ENCODE measurements around the gene CCDC66. TPM values are rescaled to one million over a fixed set of nuclear protein-coding genes. Genes with fewer than 3 reads are reported as not detected.
"Not testable (repeated sequence)": the region's sequence is repeated elsewhere in the genome, so short reads cannot be mapped to it uniquely, and the experiment has no call there.

Gene CCDC66
- polyA plus RNA-seq (2014; cell fraction: cytosol; rRNA removed) = 9.3 and 15.5 TPM in 2 replicates
- 43.6 and 71.3 TPM in 2 replicates for polyA plus RNA-seq (2014; cell fraction: nucleus; rRNA removed)

GRCh38 chr3:56556908-56557830 lies at the start of gene CCDC66:
CCDC66 (plus strand) TSS chr3:56557175; CDS start chr3:56557243, 68 bp downstream.
- peak; percentile 90 for DNase-seq (ENCODE audit: low spot score)

GRCh38 chr3:56519641-56520040 lies 37.3 kb upstream of the CCDC66 start:
- DNase-seq (ENCODE audit: low spot score) = no peak

- no peak for DNase-seq (ENCODE audit: low spot score)
Measured at GRCh38 chr3:56522374-56522773, 34.6 kb upstream of the CCDC66 start.

- DNase-seq (ENCODE audit: low spot score) = no peak
Measured at GRCh38 chr3:56525291-56525690, 31.7 kb upstream of the CCDC66 start.

GRCh38 chr3:56536735-56537134 lies 20.2 kb upstream of the CCDC66 start:
- no peak for DNase-seq (ENCODE audit: low spot score)

GRCh38 chr3:56547486-56547885 lies 9.5 kb upstream of the CCDC66 start:
- DNase-seq (ENCODE audit: low spot score) = no peak

DNA sequence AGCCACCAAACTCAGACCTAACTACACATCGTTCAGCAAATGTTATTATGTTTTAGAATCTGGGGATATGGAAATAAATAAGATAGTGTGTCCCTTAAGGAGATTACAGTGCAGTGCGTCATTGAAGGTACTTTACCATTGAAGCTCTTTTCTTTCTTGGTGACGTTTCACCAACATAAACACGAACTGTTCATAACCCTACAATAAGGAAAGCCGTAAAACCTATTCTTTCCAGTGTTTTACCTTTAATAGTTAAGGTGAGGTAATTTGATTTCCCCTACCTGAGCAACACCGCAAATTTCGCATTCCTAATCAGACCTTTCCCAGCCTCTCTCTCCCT lies 826 bp downstream of the CCDC66 start:
- DNase-seq (ENCODE audit: low spot score) = no peak

DNA sequence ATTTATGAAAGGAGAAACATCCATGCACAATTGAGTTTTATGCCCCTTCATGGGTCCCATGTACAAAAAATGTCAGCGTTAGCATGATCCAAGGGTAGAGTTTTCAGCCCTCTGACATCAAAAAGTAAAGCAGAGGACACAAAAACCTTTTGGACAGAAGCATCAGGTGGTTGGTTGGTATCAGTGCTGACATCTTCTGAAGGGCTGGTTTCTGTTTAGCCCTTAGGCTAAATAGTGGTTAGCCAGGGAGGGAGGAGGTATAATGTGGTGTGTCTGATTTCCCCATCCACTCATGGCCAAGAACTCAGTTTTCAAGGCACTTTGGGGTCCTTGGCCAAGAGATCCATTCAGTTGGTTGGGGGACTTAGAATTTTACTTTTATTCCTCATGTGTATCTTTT lies 16.5 kb downstream of the CCDC66 start:
- DNase-seq (ENCODE audit: low spot score) = no peak

DNA sequence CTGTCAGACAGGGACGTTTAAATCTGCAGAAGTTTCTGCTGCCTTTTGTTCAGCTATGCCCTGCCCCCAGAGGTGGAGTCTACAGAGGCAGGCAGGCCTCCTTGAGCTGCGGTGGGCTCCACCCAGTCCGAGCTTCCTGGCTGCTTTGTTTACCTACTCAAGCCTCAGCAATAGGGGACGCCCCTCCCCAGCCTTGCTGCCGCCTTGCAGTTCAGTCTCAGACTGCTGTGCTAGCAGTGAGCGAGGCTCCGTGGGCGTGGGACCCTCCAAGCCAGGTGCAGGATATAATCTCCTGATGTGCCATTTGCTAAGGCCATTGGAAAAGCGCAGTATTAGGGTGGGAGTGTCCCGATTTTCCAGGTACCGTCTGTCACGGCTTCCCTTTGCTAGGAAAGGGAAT lies 25.0 kb downstream of the CCDC66 start:
- not testable (repeated sequence) for DNase-seq (ENCODE audit: low spot score)

GRCh38 chr3:56584275-56584674 lies 27.3 kb downstream of the CCDC66 start:
- DNase-seq (ENCODE audit: low spot score) = not testable (repeated sequence)

GRCh38 chr3:56590814-56591213 lies 33.8 kb downstream of the CCDC66 start:
- DNase-seq (ENCODE audit: low spot score) = no peak

- DNase-seq (ENCODE audit: low spot score) = no peak
Measured at GRCh38 chr3:56591262-56591661, 34.3 kb downstream of the CCDC66 start.

- no peak for DNase-seq (ENCODE audit: low spot score)
Measured at GRCh38 chr3:56593455-56594158, 36.6 kb downstream of the CCDC66 start.

DNA sequence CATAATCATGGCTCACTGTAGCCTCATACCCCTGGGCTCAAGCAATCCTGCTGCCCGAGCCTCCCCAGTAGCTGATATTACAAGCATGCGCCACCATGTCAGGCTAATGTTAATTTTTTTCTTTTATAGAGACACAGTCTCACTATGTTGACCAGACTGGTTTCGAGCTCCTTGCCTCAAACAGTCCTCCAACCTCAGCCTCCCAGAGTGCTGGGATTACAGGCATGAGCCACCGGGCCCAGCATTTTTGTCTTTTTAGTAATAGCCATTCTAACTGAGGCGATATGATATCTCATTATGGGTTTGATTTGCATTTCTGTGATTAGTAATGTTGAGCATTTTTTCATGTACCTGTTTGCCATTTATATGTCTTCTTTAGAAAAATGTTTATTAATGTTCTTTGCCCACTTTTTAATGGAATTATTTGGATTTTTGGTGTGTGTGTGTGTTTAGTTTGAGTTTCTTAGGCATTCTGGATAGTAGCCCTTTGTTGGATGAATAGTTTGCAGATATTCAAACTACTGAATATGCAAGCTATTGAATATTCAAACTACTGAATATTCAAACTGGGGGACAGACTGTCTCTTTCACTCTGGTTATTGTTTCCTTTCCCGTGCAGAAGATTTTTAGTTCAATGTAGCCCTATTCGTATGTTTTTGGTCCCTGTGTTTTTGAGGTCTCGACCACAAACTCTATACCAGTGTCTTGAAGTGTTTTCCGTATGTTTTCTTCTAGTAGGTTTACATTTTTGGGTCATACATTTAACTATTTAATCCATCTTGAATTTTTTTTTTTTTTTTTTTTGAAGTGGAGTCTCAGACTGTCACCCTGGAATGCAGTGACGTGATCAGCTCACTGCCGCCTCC lies 39.2 kb downstream of the CCDC66 start:
- DNase-seq (ENCODE audit: low spot score) = no peak

DNA sequence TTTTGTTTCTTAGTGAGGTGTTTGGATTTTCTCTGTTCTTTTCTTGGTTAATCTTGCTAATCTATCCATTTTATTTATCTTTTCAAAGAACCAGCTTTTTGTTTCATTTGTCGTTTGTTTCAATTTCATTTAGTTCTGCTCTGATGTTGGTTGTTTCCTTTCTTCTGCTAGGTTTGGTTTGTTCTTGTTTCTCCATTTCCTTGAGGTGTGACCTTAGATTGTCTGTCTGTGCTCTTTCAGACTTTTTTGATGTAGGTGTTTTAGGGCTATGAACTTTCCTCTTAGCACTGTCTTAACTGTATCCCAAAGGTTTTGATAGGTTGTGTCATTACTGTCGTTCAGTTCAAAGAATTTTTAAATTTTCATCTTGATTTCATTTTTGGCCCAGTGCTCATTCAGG lies 51.5 kb downstream of the CCDC66 start:
- not testable (repeated sequence) for DNase-seq (ENCODE audit: low spot score)

DNA sequence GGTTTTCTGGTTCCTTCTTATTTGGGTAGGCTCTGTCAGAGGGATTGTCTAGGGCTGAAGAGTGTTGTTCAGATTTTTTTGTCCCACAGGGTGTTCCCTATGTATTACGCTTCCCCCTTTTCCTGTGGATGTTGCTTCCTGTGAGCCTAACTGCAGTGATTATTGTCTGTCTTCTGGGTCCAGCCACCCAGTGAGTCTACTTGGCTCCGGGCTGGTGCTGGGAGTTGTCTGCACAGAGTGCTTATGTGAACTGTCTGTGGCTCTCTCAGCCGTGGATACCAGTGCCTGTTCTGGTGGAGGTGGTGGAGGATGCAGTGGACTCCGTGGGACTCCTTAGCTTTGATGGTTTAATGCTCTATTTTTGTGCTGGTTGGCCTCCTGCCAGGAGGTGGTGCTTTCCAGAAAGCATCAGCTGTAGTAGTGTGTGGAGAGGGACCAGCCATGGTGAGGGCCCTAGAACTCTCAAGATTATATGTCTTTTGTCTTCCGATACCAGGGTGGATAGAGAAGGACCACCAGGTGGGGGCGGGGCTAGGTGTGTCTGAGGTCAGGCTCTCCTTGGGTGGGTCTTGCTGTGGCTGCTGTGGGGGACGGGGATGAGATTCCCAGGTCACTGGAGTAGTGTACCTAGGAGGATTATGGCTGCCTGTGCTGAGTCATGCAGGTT lies 53.8 kb downstream of the CCDC66 start:
- no peak for DNase-seq (ENCODE audit: low spot score)

DNA sequence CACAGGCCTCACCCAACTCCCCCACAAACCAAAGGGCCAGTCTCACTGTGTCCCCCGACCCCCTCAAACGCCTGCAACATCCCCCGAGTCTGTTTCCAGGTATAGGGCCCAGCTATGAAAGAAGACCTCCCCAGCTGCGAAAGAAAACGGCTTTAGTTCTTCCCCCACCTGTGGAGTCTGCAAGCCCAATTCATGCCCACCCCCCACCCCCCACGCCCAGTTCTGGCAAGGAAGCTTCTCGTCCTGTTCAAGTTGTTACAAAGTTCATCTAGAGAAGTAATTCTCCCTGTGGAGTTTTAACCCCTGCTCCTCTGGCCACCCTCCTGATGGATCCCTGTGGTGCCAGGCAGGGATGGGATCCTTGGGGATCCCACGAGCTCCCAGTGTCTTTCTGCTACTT lies 54.4 kb downstream of the CCDC66 start:
- no peak for DNase-seq (ENCODE audit: low spot score)

GRCh38 chr3:56612146-56612545 lies 55.2 kb downstream of the CCDC66 start:
- no peak for DNase-seq (ENCODE audit: low spot score)

GRCh38 chr3:56613016-56613415 lies 56.0 kb downstream of the CCDC66 start:
- DNase-seq (ENCODE audit: low spot score) = no peak

- no peak for DNase-seq (ENCODE audit: low spot score)
Measured at GRCh38 chr3:56616478-56617006, 59.6 kb downstream of the CCDC66 start.

DNA sequence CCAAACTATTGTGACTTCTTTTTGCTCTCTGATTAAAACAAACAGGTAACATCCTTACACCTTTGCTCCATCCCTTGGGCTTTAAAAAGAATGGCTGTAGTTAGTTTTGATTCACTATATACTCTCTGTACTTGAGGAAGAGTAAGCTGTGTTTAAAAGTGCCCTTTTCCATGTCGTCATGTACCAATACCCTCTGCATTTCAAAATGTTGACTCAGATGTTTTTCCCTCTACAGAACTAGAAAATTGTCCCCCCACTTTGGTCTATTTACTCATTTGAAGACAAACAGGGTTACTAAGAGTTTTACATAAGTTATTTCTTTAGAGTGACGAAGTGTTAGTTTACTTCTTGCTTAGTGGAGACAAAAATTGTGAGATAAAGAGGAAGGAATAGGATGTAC lies 63.4 kb downstream of the CCDC66 start:
- DNase-seq (ENCODE audit: low spot score) = no peak

Measured in SK-N-DZ (cell line).